GM06990 (cell line): ENCODE results near the gene PAPLN.

Experiments used
- DNase-seq: peaks from one replicate; pipeline ENCODE4 v3.0.0-alpha.2; 2011; ENCODE audit not compliant: insufficient read length; ENCODE audit errors: extremely low read depth
- H3K27me3 ChIP-seq: replicated peaks from 2 replicates; pipeline ENCODE4 v1.6.0; 2011; ENCODE audit warnings: low read length; ENCODE audit not compliant: control insufficient read depth, insufficient read depth
- H3K36me3 ChIP-seq: 2 replicates; pipeline ENCODE4 v1.5.1; 2011; ENCODE audit warnings: low read length; ENCODE audit not compliant: control insufficient read depth, insufficient read depth
- H3K4me3 ChIP-seq: replicated peaks from 2 replicates; pipeline ENCODE4 v1.5.1; 2011; ENCODE audit warnings: low read depth, mild to moderate bottlenecking, control low read depth, low read length
- TF ChIP-seq, protein P1 (sequence below): IDR thresholded peaks from 2 replicates; pipeline ENCODE4 v1.5.1; 2011; ENCODE audit warnings: low read length, control low read depth, mild to moderate bottlenecking, inconsistent platforms; ENCODE audit not compliant: insufficient read depth, poor library complexity, severe bottlenecking

The PAPLN gene

DNA sequence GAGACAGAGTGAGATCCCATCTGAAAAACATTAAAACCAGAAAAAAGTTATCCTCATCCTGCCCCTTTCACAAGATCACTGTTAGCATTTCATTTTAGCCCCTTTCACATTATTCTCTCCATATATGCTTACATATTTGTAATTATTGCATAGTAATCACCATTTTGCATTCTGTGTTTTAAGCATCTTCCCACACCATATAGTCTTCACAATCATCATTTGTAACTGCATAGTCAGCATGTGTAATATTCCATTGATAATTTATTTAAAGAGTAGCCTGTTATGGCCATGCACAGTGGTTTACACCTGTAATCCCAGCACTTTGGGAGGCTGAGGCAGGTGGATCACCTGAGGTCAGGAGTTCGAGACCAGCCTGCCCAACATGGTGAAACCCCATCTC lies 11.8 kb downstream of the PAPLN start:
- TF ChIP-seq, protein P1, sequence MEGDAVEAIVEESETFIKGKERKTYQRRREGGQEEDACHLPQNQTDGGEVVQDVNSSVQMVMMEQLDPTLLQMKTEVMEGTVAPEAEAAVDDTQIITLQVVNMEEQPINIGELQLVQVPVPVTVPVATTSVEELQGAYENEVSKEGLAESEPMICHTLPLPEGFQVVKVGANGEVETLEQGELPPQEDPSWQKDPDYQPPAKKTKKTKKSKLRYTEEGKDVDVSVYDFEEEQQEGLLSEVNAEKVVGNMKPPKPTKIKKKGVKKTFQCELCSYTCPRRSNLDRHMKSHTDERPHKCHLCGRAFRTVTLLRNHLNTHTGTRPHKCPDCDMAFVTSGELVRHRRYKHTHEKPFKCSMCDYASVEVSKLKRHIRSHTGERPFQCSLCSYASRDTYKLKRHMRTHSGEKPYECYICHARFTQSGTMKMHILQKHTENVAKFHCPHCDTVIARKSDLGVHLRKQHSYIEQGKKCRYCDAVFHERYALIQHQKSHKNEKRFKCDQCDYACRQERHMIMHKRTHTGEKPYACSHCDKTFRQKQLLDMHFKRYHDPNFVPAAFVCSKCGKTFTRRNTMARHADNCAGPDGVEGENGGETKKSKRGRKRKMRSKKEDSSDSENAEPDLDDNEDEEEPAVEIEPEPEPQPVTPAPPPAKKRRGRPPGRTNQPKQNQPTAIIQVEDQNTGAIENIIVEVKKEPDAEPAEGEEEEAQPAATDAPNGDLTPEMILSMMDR = no peak
- Histone ChIP-seq H3K27me3 (no peaks in the 10 kb centered on the region), H3K4me3 (no peak overlapping the region), H3K36me3 (peaks cover 8% of the 10 kb centered on the region)
- no peak for DNase-seq

DNA sequence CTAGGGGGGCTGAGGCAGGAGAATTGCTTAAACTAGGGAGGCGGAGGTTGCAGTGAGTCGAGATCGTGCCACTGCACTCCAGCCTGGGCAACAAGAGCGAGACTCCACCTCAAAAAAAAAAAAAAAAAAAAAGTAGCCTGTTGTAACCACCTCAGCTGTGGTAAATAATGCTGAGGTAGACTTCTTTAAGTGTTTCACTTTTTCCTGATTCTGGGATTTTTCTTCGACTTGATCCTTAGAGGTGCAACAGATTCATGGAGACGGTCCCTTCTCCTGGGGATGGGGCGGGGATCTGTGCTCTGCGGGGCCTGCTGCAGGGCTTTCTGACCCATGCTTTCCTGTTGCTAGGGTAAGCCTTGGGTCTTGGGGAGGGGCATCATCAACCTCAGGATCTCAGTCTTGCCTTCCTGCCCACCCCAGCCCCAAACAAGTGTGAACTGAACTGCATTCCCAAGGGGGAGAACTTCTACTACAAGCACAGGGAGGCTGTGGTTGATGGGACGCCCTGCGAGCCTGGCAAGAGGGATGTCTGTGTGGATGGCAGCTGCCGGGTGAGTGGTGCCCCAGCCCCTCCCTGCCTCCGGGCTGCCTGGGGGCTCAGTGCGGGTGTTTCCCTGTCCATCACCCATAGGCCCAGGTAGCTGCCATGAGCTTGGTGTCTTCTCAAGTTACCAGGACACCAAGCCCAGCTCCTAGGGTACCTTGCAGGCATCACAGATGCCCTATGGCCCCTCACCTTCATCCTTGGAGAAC lies 12.4 kb downstream of the PAPLN start:
- Histone ChIP-seq H3K4me3 (no peak overlapping the region), H3K27me3 (no peaks in the 10 kb centered on the region), H3K36me3 (peaks cover 13% of the 10 kb centered on the region)
- TF ChIP-seq, protein P1 = no peak
- no peak for DNase-seq

DNA sequence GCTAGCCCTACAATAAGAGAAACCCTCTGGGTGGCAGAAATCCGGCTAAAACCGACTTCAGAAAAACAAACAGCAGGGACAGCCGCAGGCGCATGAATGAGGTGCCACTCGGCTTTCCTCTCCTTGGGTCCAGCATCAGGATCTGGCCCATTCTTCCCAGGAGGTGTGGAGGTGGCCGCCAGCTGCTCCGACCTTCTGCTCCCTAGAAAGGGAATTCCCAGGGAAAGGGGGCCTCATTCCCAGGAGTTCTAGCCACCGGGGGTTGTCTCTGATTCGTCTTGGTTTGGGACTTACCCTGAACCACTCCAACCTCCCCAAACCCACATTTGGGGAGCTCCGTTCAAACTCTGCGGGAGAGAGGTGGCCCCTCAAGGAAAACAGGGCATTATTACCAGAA lies 13.0 kb downstream of the PAPLN start:
- no peak for DNase-seq
- TF ChIP-seq, protein P1 = no peak
- Histone ChIP-seq H3K36me3 (peaks cover 14% of the 10 kb centered on the region), H3K4me3 (no peak overlapping the region), H3K27me3 (no peaks in the 10 kb centered on the region)

DNA sequence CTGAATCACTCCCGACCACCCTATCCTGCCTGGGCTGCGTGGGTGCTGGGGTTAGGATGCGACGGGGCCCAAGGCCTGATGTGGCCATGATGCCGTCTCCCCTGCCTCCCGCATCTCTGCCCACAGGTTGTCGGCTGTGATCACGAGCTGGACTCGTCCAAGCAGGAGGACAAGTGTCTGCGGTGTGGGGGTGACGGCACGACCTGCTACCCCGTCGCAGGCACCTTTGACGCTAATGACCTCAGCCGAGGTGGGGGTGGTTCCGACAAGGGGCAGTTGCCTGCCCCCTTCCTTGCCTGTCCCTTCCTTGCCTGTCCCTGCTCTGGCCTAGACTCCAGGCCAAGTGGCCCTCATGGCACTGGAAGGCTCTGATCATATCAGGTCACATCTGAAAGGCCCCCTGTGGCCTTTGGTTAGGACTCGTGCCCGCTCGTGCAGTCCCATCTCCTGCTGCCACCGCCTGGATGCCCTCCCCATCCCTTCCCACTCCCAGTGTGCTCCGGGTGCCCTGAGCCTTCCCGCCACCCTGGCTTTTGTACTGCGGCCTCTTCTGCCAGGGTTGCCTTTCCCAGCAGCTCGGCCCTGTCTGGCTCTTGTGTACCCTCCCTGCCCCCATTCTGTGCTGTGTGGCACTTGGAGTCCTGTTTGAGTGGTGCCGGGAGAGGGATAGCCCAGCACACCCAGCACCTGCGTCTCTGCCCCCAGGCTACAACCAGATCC lies 13.6 kb downstream of the PAPLN start:
- TF ChIP-seq, protein P1 = no peak
- peaks cover 15% of the 10 kb centered on the region for H3K36me3 ChIP-seq
- H3K27me3 ChIP-seq = no peaks in the 10 kb centered on the region
- no peak overlapping the region for H3K4me3 ChIP-seq
- DNase-seq = no peak

DNA sequence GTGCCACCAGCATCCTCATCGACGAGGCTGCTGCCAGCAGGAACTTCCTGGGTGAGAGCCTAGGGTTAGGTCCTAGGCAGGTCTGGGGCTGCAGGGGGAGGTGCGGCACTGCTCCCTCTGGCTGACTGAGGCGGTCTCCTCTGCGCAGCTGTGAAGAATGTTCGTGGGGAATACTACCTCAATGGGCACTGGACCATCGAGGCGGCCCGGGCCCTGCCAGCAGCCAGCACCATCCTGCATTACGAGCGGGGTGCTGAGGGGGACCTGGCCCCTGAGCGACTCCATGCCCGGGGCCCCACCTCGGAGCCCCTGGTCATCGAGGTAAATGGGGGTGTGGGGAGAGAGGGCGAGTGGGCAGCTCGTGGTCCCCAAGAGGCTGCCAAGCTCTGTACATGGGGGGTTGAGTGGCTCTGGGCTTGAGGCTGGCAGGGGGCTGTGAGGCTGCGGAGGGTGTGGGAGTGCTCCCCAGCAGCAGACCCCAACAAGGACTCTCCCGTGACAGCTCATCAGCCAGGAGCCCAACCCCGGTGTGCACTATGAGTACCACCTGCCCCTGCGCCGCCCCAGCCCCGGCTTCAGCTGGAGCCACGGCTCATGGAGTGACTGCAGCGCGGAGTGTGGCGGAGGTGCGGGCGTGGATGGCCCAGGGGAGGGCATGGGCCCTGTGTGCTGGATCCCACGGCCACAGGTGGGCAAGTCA lies 14.4 kb downstream of the PAPLN start:
- Histone ChIP-seq H3K27me3 (no peaks in the 10 kb centered on the region), H3K4me3 (no peak overlapping the region)
- TF ChIP-seq, protein P1 = no peak

More for the DNA sequence above, 14.4 kb downstream of the PAPLN start:
- DNase-seq = no peak
- peaks cover 15% of the 10 kb centered on the region for H3K36me3 ChIP-seq
